GM12892 (cell line): ENCODE results near the gene CPEB4.

Experiments used
- POLR2A ChIP-seq: IDR thresholded peaks from 2 replicates; pipeline ENCODE4 v1.6.1; 2011; ENCODE audit warnings: low read depth, low read length, control low read depth
- POLR2AphosphoS5 ChIP-seq: IDR thresholded peaks from 2 replicates; pipeline ENCODE4 v1.6.1; 2011; ENCODE audit warnings: low read depth, low read length, control low read depth

DNA sequence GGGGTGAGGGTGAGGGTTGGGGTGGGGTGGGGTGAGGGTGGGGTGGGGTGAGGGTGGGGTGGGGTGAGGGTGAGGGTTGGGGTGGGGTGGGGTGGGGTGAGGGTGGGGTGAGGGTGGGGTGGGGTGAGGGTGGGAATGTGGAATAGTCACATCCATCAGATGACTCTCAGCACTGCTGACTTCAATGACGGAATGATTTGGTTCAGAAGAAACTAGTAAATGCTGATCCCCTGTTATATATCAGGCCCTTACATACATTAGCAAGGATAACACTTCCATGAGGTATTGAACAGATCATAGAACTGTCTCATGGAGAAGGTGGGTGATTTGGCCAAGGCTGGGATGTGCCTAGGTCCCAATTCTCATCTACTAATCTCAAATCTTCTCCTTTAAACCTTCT, 76.4 kb downstream of the CPEB4 start:
- TF ChIP-seq POLR2A: no peak
- no peak for TF ChIP-seq POLR2AphosphoS5
